HFFc6 (cell line): Measurements from ENCODE around the gene LMX1B. TPM values are rescaled to one million over a fixed set of nuclear protein-coding genes. Genes with fewer than 3 reads are reported as not detected.

Experiments
- DNase-seq: peaks from one replicate; pipeline ENCODE4 v3.0.0-alpha.2; 2018
- H3K27ac Mint-ChIP-seq: 2 replicates; pipeline ENCODE4 v1.8.0; 2020; ENCODE audit warnings: mild to moderate bottlenecking, mixed read lengths
- H3K27me3 Mint-ChIP-seq: 2 replicates; pipeline ENCODE4 v1.8.0; 2021; ENCODE audit warnings: mild to moderate bottlenecking, moderate library complexity, mixed read lengths; ENCODE audit not compliant: insufficient read depth
- H3K36me3 Mint-ChIP-seq: 2 replicates; pipeline ENCODE4 v1.8.0; 2021; ENCODE audit warnings: low read depth, mixed read lengths
- H3K4me1 Mint-ChIP-seq: 2 replicates; pipeline ENCODE4 v1.8.0; 2020; ENCODE audit warnings: low read depth, mixed read lengths
- H3K4me3 Mint-ChIP-seq: 2 replicates; pipeline ENCODE4 v1.8.0; 2020; ENCODE audit warnings: mild to moderate bottlenecking, moderate library complexity, mixed read lengths
- H3K9me3 Mint-ChIP-seq: 2 replicates; pipeline ENCODE4 v1.8.0; 2020; ENCODE audit warnings: mild to moderate bottlenecking, mixed read lengths
- CTCF ChIP-seq: fragments of 200-600 bp; sonication (generic); IDR thresholded peaks from 2 replicates; pipeline ENCODE4 v1.5.0; 2021; ENCODE audit warnings: antibody characterized with exemption, mild to moderate bottlenecking
- total RNA-seq, 6 experiments: library from RNA; stranded (reverse); fragmentation: NEBNext Ultra II Directional; extraction: Animal tissue kit (Norgen Biotek cat#: 25700); gene quantifications; 2 replicates in 1 of 6; 3 replicates in 5 of 6; pipeline ENCODE4 v1.2.3, GENCODE V29; 2021

The LMX1B gene
- total RNA-seq, 6 experiments from 2014 or later = not detected

DNA sequence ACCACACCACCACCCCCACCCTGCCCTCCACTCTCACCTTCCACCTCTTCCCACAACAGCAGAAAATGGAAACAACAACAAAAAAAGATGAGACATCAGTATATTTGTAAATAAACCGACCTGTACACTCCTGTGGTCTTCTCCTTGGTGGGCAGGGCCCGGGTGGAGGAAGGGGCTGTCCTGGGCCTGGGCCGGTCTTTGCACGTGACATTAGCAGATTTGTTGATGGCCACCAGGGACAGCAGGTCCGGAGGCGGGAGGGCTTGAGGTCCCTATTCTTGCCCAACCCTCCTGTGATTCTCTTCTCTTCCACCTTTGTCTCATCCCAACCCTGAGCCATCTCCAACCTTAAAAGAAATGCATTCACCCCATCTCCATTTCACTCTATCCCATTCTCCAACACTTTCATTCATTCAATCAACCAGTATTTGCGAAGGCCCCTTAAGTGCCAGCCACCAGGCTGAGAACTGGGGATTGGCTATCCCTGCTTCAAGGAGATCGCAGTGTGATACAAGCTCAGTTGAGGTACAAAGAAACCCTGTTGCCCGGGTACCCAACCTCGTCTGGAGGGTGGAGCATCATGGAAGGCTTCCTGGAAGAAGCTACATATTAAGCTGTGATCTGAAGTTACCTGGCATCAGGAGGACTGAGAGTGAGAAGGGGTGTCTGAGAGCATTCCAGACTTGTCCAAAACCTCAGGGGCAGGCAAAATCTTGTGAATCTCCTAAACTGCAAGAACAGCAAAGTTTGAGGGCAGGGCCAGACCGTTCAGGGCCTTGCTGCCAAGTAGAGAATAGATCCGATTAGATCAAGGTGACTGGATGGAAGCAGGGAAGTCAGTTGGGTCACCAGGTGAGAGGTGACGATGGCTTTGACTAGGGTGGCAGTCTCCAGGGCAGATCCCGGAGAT is 87.4 kb downstream of the LMX1B start:
- no peak overlapping the region for H3K27ac Mint-ChIP-seq
- no peaks in the 10 kb centered on the region for H3K36me3 Mint-ChIP-seq
- no peaks in the 10 kb centered on the region for H3K9me3 Mint-ChIP-seq
- peaks cover 15% of the 10 kb centered on the region for H3K4me1 Mint-ChIP-seq
- no peak for TF ChIP-seq CTCF
- no peak overlapping the region for H3K4me3 Mint-ChIP-seq
- DNase-seq = no peak
- H3K27me3 Mint-ChIP-seq = peaks cover 33% of the 10 kb centered on the region

DNA sequence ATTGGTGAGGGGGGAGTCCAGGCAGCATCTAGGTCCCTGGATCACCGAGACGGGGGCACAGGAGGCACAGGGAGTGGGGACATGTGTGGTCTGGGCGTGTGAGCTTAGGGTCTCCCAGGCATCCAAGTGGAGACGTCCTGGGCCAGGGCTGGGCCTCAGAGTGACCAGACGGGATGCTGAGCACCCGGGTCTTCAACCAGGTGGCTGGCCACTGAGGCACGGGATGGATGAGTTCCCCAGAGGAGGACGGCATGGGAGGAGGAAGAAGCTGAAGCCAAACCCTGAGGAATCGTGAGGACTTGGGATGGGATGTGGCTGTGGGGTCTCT is 88.0 kb downstream of the LMX1B start:
- DNase-seq = no peak
- Mint-ChIP-seq H3K4me3 (no peak overlapping the region), H3K36me3 (no peaks in the 10 kb centered on the region), H3K4me1 (peaks cover 15% of the 10 kb centered on the region), H3K9me3 (no peaks in the 10 kb centered on the region), H3K27ac (no peak overlapping the region), H3K27me3 (peaks cover 31% of the 10 kb centered on the region)
- TF ChIP-seq CTCF = no peak

DNA sequence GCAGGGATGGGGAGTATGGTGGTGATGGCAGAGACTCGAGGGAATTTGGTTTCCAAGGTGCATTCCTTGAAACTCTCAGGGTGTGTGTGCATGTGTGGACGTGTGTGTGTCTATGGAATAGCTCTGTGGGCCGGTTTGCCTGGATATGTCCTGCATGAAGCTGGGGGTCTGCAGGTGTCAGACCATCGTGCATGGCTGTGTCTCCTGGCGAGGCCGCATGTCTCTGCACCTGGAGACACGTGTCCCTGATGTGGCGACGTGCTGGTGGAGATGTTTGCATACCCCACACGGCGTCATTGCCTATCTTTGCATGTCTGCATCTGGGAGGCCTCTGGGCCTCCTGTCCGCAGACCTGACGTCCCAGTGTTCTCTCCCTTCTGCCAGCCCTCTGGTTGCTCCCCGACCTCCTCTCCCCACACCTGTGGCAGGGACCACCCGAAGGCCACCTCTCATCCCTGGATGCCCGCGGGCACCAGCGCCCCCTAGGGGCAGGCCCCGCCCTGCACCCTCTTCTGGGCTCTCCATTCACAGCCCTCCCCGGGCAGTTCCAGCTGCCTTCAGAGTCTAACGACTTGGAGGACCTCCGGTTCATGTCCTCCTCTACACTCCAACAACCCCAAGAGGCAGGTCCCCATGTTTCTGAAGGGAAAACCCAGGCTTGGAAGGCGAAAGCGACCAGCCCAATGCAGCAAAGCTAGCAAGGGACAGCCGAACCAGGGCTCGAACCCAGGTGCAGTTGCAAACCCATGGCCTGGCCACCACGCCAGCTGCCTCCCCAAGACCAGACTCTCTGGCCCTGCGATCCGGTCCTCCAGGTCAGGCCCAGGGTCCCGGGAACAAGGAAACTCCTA is 88.6 kb downstream of the LMX1B start:
- no peak for DNase-seq
- peak; percentile 87 for TF ChIP-seq CTCF
- no peak overlapping the region for H3K27ac Mint-ChIP-seq
- H3K9me3 Mint-ChIP-seq = no peaks in the 10 kb centered on the region
- H3K27me3 Mint-ChIP-seq = peaks cover 29% of the 10 kb centered on the region
- no peaks in the 10 kb centered on the region for H3K36me3 Mint-ChIP-seq
- H3K4me1 Mint-ChIP-seq = peaks cover 15% of the 10 kb centered on the region
- H3K4me3 Mint-ChIP-seq = no peak overlapping the region

DNA sequence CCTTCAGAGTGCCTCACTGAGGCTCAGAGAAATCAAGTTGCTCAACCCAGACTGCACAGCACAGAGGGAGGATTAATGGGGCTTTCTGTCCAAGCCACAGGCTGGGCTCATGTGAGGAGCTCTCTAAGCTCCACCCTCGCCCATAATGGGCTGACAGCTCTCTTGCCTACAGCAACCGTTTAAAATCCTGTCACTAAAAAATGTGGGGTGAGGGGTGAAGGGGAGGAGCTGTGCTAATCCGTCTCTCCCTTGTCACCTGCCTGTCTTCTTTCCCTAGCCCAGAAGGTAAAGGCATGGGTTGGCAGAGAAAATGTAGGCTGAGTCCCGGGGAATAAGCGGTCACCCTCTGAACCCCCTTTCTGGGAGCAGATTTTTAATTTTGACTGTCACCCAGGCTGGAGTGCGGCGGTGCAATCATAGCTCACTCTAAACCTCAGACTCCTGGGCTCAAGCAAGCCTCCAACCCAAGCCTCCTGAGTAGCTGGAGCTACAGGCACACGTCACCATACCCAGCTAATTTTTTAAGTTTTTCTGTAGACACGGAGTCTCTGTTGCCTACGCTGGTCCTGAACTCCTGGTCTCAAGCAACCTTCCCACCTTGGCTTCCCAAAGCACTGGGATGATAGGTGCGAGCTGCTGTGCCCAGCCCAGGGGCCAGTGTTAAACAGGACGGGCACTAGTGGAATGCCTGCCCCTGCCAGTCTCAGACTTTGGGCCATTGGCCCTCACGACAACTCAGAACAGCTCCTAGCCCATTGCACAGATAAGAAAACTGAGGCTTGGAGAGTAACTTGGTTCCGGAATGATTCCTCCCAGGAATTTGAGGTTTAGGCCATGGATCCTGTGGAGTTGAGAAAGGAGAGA is 89.5 kb downstream of the LMX1B start:
- no peak overlapping the region for H3K27ac Mint-ChIP-seq
- no peaks in the 10 kb centered on the region for H3K36me3 Mint-ChIP-seq
- TF ChIP-seq CTCF = no peak
- no peaks in the 10 kb centered on the region; the same call in 1 of the 2 replicates for H3K9me3 Mint-ChIP-seq
- DNase-seq = no peak
- peaks cover 25% of the 10 kb centered on the region for H3K27me3 Mint-ChIP-seq
- H3K4me1 Mint-ChIP-seq = peaks cover 15% of the 10 kb centered on the region
- H3K4me3 Mint-ChIP-seq = no peak overlapping the region

DNA sequence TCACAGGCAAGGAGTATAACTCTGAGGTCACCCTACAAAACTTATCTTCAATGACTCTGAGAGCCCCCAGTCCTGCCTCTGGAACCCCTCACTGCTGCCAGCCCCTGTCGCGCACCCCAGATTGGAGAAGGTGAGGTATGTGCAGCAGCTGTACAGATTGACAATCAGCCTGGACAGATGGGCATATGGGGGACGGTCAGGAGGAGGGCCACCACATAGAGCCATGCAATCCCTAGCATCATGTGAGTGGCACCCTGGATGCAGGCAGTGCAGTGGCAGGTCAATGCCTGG is 90.1 kb downstream of the LMX1B start:
- DNase-seq = no peak
- no peak overlapping the region for H3K27ac Mint-ChIP-seq
- no peak for TF ChIP-seq CTCF
- no peaks in the 10 kb centered on the region for H3K36me3 Mint-ChIP-seq
- H3K4me1 Mint-ChIP-seq = peaks cover 15% of the 10 kb centered on the region
- H3K4me3 Mint-ChIP-seq = no peak overlapping the region
- H3K9me3 Mint-ChIP-seq = peaks cover 4% of the 10 kb centered on the region; the same call in 1 of the 2 replicates
- peaks cover 20% of the 10 kb centered on the region for H3K27me3 Mint-ChIP-seq
